ENCODE data around the gene CHN2.

CHN2 gene

GRCh38 chr7:29479301-29480200 lies 285.0 kb downstream of the CHN2 start:
- no peak for DNase-seq

GRCh38 chr7:29480451-29480850 lies 285.9 kb downstream of the CHN2 start:
- DNase-seq, result no peak

- no peak for DNase-seq
These were observed 286.5 kb downstream of the CHN2 start for GRCh38 chr7:29480934-29481651.

- DNase-seq, result no peak
These were observed 287.5 kb downstream of the CHN2 start for GRCh38 chr7:29482056-29482455.

GRCh38 chr7:29483219-29484104 lies 288.9 kb downstream of the CHN2 start:
- no peak for DNase-seq

- DNase-seq, result no peak
These were observed 289.7 kb downstream of the CHN2 start for GRCh38 chr7:29484280-29484679.

- no peak for DNase-seq
These were observed 291.0 kb downstream of the CHN2 start for GRCh38 chr7:29485339-29486190.

- DNase-seq, result no peak
These were observed 291.7 kb downstream of the CHN2 start for GRCh38 chr7:29486191-29486700.

GRCh38 chr7:29487424-29487823 lies 292.8 kb downstream of the CHN2 start:
- DNase-seq, result no peak

- no peak for DNase-seq
These were observed 293.8 kb downstream of the CHN2 start for GRCh38 chr7:29488203-29488970.

GRCh38 chr7:29488977-29489376 lies 294.4 kb downstream of the CHN2 start:
- DNase-seq, result no peak

- DNase-seq, result no peak
These were observed 295.6 kb downstream of the CHN2 start for GRCh38 chr7:29490094-29490607.

- DNase-seq, result no peak
These were observed 299.8 kb downstream of the CHN2 start for GRCh38 chr7:29494350-29494749.

GRCh38 chr7:29495653-29496052 lies 301.1 kb downstream of the CHN2 start:
- no peak for DNase-seq

GRCh38 chr7:29496355-29497020 lies 301.9 kb downstream of the CHN2 start:
- DNase-seq, result no peak

- no peak for DNase-seq
These were observed 305.4 kb downstream of the CHN2 start for GRCh38 chr7:29499932-29500331.

- DNase-seq, result no peak
These were observed 306.1 kb downstream of the CHN2 start for GRCh38 chr7:29500719-29501118.

GRCh38 chr7:29502133-29502532 lies 307.6 kb downstream of the CHN2 start:
- no peak for DNase-seq

GRCh38 chr7:29505931-29506330 lies 311.4 kb downstream of the CHN2 start:
- no peak for DNase-seq

GRCh38 chr7:29508608-29509007 lies 314.0 kb downstream of the CHN2 start:
- DNase-seq, result no peak

Measured in T-helper 9 cell (primary cell).